ENCODE results near the gene ALG9.

GRCh38 chr11:111852103-111852502 is 19.3 kb downstream of the ALG9 start:
- TF ChIP-seq, protein P1, sequence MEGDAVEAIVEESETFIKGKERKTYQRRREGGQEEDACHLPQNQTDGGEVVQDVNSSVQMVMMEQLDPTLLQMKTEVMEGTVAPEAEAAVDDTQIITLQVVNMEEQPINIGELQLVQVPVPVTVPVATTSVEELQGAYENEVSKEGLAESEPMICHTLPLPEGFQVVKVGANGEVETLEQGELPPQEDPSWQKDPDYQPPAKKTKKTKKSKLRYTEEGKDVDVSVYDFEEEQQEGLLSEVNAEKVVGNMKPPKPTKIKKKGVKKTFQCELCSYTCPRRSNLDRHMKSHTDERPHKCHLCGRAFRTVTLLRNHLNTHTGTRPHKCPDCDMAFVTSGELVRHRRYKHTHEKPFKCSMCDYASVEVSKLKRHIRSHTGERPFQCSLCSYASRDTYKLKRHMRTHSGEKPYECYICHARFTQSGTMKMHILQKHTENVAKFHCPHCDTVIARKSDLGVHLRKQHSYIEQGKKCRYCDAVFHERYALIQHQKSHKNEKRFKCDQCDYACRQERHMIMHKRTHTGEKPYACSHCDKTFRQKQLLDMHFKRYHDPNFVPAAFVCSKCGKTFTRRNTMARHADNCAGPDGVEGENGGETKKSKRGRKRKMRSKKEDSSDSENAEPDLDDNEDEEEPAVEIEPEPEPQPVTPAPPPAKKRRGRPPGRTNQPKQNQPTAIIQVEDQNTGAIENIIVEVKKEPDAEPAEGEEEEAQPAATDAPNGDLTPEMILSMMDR (IDR thresholded peaks at IDR 0.05; ENCODE audit: extremely low read depth in 1 of 2, insufficient read depth in 1 of 2, low read depth in 1 of 2, low read length in 2 of 2): no peak
- no peak for TF ChIP-seq MAX (IDR thresholded peaks at IDR 0.05; ENCODE audit: insufficient read depth, insufficient read length)
- TF ChIP-seq POLR2A (IDR thresholded peaks at IDR 0.05; ENCODE audit: low read depth, low read length): no peak
- TF ChIP-seq EZH2 (IDR thresholded peaks at IDR 0.05; ENCODE audit: borderline replicate concordance, low read depth, low read length, severe bottlenecking): no peak
- TF ChIP-seq POLR2AphosphoS5 (IDR thresholded peaks at IDR 0.05; ENCODE audit: insufficient read depth, low read depth, low read length): no peak
- no peak for TF ChIP-seq JUN (IDR thresholded peaks at IDR 0.05; ENCODE audit: borderline replicate concordance, insufficient read depth, insufficient read length, low read depth)
- TF ChIP-seq FOS (IDR thresholded peaks at IDR 0.05; ENCODE audit: borderline replicate concordance, insufficient read depth, low read length): no peak

Data from endothelial cell of umbilical vein (primary cell).